H9 (cell line): Measurements from ENCODE around the gene UBAP1. TPM values are rescaled to one million over a fixed set of nuclear protein-coding genes. Genes with fewer than 3 reads are reported as not detected.

Source experiments
- DNase-seq: peaks from one replicate; pipeline ENCODE4 v3.0.0-alpha.2; 2017
- H2AFZ ChIP-seq: one replicate; pipeline ENCODE4 v1.6.1; 2013; ENCODE audit warnings: mild to moderate bottlenecking, low read length, control low read depth, moderate library complexity
- H2AK5ac ChIP-seq: 2 replicates; pipeline ENCODE4 v1.6.1; 2013; ENCODE audit warnings: low read length, control low read depth, mixed read lengths; ENCODE audit not compliant: insufficient read length
- H2BK120ac ChIP-seq: one replicate; pipeline ENCODE4 v1.6.1; 2013; ENCODE audit warnings: low read depth, mild to moderate bottlenecking, low read length, control low read depth, inconsistent platforms; ENCODE audit not compliant: poor library complexity, severe bottlenecking
- H2BK12ac ChIP-seq: 2 replicates; pipeline ENCODE4 v1.6.1; 2013; ENCODE audit warnings: low read length, control low read depth, mixed read lengths, low read depth; ENCODE audit not compliant: insufficient read length
- H2BK15ac ChIP-seq: 2 replicates; pipeline ENCODE4 v1.6.1; 2013; ENCODE audit warnings: low read depth, low read length, control low read depth
- H2BK20ac ChIP-seq: one replicate; pipeline ENCODE4 v1.6.1; 2013; ENCODE audit warnings: low read depth, mild to moderate bottlenecking, low read length, control low read depth, inconsistent platforms; ENCODE audit not compliant: poor library complexity, severe bottlenecking
- H2BK5ac ChIP-seq: 2 replicates; pipeline ENCODE4 v1.6.1; 2013; ENCODE audit warnings: low read length, control low read depth, mixed read lengths; ENCODE audit not compliant: insufficient read length
- H3K14ac ChIP-seq: 2 replicates; pipeline ENCODE4 v1.6.1; 2013; ENCODE audit warnings: low read length, control low read depth; ENCODE audit not compliant: insufficient read depth
- H3K18ac ChIP-seq: 2 replicates; pipeline ENCODE4 v1.6.1; 2013; ENCODE audit warnings: low read depth, mild to moderate bottlenecking, mixed read lengths, low read length, control low read depth; ENCODE audit not compliant: insufficient read length
- H3K23ac ChIP-seq: 2 replicates; pipeline ENCODE4 v1.6.1; 2013; ENCODE audit warnings: low read length, control low read depth, mixed read lengths, low read depth; ENCODE audit not compliant: insufficient read length
- H3K23me2 ChIP-seq: 2 replicates; pipeline ENCODE4 v1.6.1; 2013; ENCODE audit warnings: low read depth, mild to moderate bottlenecking, mixed read lengths, low read length, control low read depth; ENCODE audit not compliant: insufficient read length, poor library complexity, severe bottlenecking
- H3K27ac ChIP-seq: 2 replicates; pipeline ENCODE4 v1.5.1; 2013; ENCODE audit warnings: low read length, control low read depth, mixed read lengths, low read depth; ENCODE audit not compliant: insufficient read length
- H3K27me3 ChIP-seq: 2 replicates; pipeline ENCODE4 v1.6.1; 2013; ENCODE audit warnings: low read length, control low read depth, inconsistent platforms; ENCODE audit not compliant: insufficient read depth
- H3K4ac ChIP-seq: 2 replicates; pipeline ENCODE4 v1.6.1; 2013; ENCODE audit warnings: low read depth, mild to moderate bottlenecking, control low read depth, inconsistent platforms, low read length, moderate library complexity
- H3K4me1 ChIP-seq: 2 replicates; pipeline ENCODE4 v1.6.1; 2013; ENCODE audit warnings: low read length, control low read depth, inconsistent platforms; ENCODE audit not compliant: insufficient read depth
- H3K4me2 ChIP-seq: 2 replicates; pipeline ENCODE4 v1.6.1; 2013; ENCODE audit warnings: low read length, control low read depth, mixed read lengths; ENCODE audit not compliant: insufficient read length, insufficient read depth
- H3K56ac ChIP-seq: 2 replicates; pipeline ENCODE4 v1.6.1; 2013; ENCODE audit warnings: low read depth, mild to moderate bottlenecking, mixed read lengths, low read length, control low read depth; ENCODE audit not compliant: insufficient read length
- H3K79me1 ChIP-seq: 2 replicates; pipeline ENCODE4 v1.6.1; 2013; ENCODE audit warnings: low read depth, mild to moderate bottlenecking, moderate library complexity, low read length, control low read depth, inconsistent platforms; ENCODE audit not compliant: insufficient read depth, poor library complexity, severe bottlenecking
- H3K79me2 ChIP-seq: 2 replicates; pipeline ENCODE4 v1.6.1; 2013; ENCODE audit warnings: low read length, control low read depth, inconsistent platforms; ENCODE audit not compliant: insufficient read depth
- H3K9ac ChIP-seq: 2 replicates; pipeline ENCODE4 v1.6.1; 2013; ENCODE audit warnings: low read length, control low read depth, mixed read lengths; ENCODE audit not compliant: insufficient read length; ENCODE audit errors: extremely low read depth
- H3K9me3 ChIP-seq: one replicate; pipeline ENCODE4 v1.6.1; 2013; ENCODE audit warnings: low read depth, low read length, inconsistent platforms; ENCODE audit not compliant: control insufficient read depth
- H3T11ph ChIP-seq: one replicate; pipeline ENCODE4 v1.6.1; 2013; ENCODE audit warnings: mild to moderate bottlenecking, low read length, control low read depth, inconsistent platforms
- H4K20me1 ChIP-seq: one replicate; pipeline ENCODE4 v1.6.1; 2013; ENCODE audit not compliant: control insufficient read depth, insufficient read length, insufficient read depth
- H4K5ac ChIP-seq: 2 replicates; pipeline ENCODE4 v1.6.1; 2013; ENCODE audit warnings: low read depth, mild to moderate bottlenecking, mixed read lengths, low read length, control low read depth; ENCODE audit not compliant: insufficient read length
- H4K8ac ChIP-seq: replicated peaks from 2 replicates; pipeline ENCODE4 v1.6.1; 2013; ENCODE audit warnings: low read length, control low read depth, mixed read lengths, low read depth; ENCODE audit not compliant: insufficient read length
- H4K91ac ChIP-seq: 2 replicates; pipeline ENCODE4 v1.6.1; 2013; ENCODE audit warnings: low read depth, mild to moderate bottlenecking, moderate library complexity, mixed read lengths, low read length, control low read depth; ENCODE audit not compliant: insufficient read length
- H3K27ac Mint-ChIP-seq, 3 experiments: 2 replicates in 2 of 3; 3 replicates in 1 of 3; pipeline ENCODE4 v1.8.0; 2020 to 2021; ENCODE audit warnings: mixed read lengths in 3 of 3, mild to moderate bottlenecking in 1 of 3, moderate library complexity in 1 of 3
- H3K27me3 Mint-ChIP-seq: 2 replicates; pipeline ENCODE4 v1.8.0; 2021; ENCODE audit warnings: low read depth, mild to moderate bottlenecking, moderate library complexity, mixed read lengths
- H3K36me3 Mint-ChIP-seq, 3 experiments: 2 replicates in 2 of 3; 3 replicates in 1 of 3; pipeline ENCODE4 v1.8.0; 2020 to 2021; ENCODE audit warnings: low read depth in 3 of 3, mixed read lengths in 3 of 3; ENCODE audit not compliant: insufficient read depth in 1 of 3
- H3K4me1 Mint-ChIP-seq, 2 experiments: 2 replicates each; pipeline ENCODE4 v1.8.0; 2020; ENCODE audit warnings: mixed read lengths in 2 of 2
- H3K4me3 Mint-ChIP-seq, 2 experiments: 2 replicates in 1 of 2; 3 replicates in 1 of 2; pipeline ENCODE4 v1.8.0; 2020 to 2021; ENCODE audit warnings: mild to moderate bottlenecking in 2 of 2, mixed read lengths in 2 of 2, moderate library complexity in 1 of 2
- H3K9me3 Mint-ChIP-seq, 2 experiments: 2 replicates in 1 of 2; 3 replicates in 1 of 2; pipeline ENCODE4 v1.8.0; 2020; ENCODE audit warnings: mild to moderate bottlenecking in 2 of 2, mixed read lengths in 2 of 2, moderate library complexity in 1 of 2
- WGBS: extraction: QIAGEN DNeasy Blood & Tissue Kit; methylation state at CpG from one replicate; pipeline ENCODE4 v1.1.7; 2013; ENCODE audit warnings: missing lambda C conversion rate, low lambda C conversion rate, mixed read lengths; ENCODE audit not compliant: insufficient read length; ENCODE audit errors: extremely low coverage; 5-methylcytosine and 5-hydroxymethylcytosine counted together
- total RNA-seq: library from RNA; stranded (reverse); gene quantifications from 2 replicates; pipeline ENCODE4 v1.2.1, GENCODE V29; 2021
- TF ChIP-seq, protein P1 (sequence below): fragments of 200-600 bp; sonication (generic); conservative IDR thresholded peaks from 3 replicates; pipeline ENCODE4 v1.8.0; 2021; ENCODE audit warnings: antibody characterized with exemption, mild to moderate bottlenecking

UBAP1 gene
- total RNA-seq, 1 experiment from 2014 or later, result 32.6 TPM

- Histone ChIP-seq H4K20me1 (no peaks in the 10 kb centered on the region), H2BK20ac (no peak overlapping the region), H3K4me2 (no peak overlapping the region), H3K27ac (no peak overlapping the region), H4K8ac (no peak overlapping the region), H3K79me1 (no peaks in the 10 kb centered on the region), H2BK12ac (no peak overlapping the region), H2BK15ac (no peak overlapping the region), H3K9me3 (no peaks in the 10 kb centered on the region), H2AFZ (no peak overlapping the region), H3K23me2 (no peaks in the 10 kb centered on the region), H3K23ac (no peak overlapping the region), H3T11ph (no peak overlapping the region), H3K4me1 (no peaks in the 10 kb centered on the region), H3K56ac (no peak overlapping the region), H3K79me2 (peaks cover 10% of the 10 kb centered on the region; the same call in 1 of the 2 replicates), H3K27me3 (no peaks in the 10 kb centered on the region), H2BK120ac (no peak overlapping the region), H4K91ac (no peak overlapping the region), H2BK5ac (no peak overlapping the region), H4K5ac (no peak overlapping the region), H3K14ac (no peak overlapping the region), H3K4ac (no peak overlapping the region), H3K18ac (no peak overlapping the region), H2AK5ac (no peak overlapping the region), H3K9ac (no peak overlapping the region)
- Mint-ChIP-seq H3K4me1 (peaks cover 1 to 4% of the 10 kb centered on the region in 2 experiments), H3K27ac (no peak overlapping the region; a peak in 1 of 7 replicates), H3K4me3 (no peak overlapping the region), H3K27me3 (no peaks in the 10 kb centered on the region), H3K36me3 (peaks cover 4 to 19% (median 14%) of the 10 kb centered on the region in 3 experiments), H3K9me3 (no peaks in the 10 kb centered on the region)
- TF ChIP-seq, protein P1, sequence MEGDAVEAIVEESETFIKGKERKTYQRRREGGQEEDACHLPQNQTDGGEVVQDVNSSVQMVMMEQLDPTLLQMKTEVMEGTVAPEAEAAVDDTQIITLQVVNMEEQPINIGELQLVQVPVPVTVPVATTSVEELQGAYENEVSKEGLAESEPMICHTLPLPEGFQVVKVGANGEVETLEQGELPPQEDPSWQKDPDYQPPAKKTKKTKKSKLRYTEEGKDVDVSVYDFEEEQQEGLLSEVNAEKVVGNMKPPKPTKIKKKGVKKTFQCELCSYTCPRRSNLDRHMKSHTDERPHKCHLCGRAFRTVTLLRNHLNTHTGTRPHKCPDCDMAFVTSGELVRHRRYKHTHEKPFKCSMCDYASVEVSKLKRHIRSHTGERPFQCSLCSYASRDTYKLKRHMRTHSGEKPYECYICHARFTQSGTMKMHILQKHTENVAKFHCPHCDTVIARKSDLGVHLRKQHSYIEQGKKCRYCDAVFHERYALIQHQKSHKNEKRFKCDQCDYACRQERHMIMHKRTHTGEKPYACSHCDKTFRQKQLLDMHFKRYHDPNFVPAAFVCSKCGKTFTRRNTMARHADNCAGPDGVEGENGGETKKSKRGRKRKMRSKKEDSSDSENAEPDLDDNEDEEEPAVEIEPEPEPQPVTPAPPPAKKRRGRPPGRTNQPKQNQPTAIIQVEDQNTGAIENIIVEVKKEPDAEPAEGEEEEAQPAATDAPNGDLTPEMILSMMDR, result no peak
- no peak for DNase-seq
- no CpG with 5 or more reads among the region's 3 CpGs for WGBS
Observed at GRCh38 chr9:34185778-34186551, 7.1 kb downstream of the UBAP1 start.
